Fibroblast of the aortic adventitia (primary cell): ENCODE data around the gene PKDREJ. TPM values are rescaled to one million over a fixed set of nuclear protein-coding genes. Genes with fewer than 3 reads are reported as not detected.

ENCODE experiments used
- DNase-seq: peaks from one replicate; pipeline ENCODE4 v3.0.0-alpha.2; 2010; ENCODE audit warnings: low read depth
- H3K4me3 ChIP-seq: 2 replicates; pipeline ENCODE4 v1.5.1; 2011; ENCODE audit warnings: low read depth, mild to moderate bottlenecking, control low read depth, low read length, moderate library complexity
- total RNA-seq: library from RNA; depleted of rRNA; stranded (reverse); fragments of >200 nt; gene quantifications from 2 replicates; pipeline ENCODE4 v1.2.3, GENCODE V29; 2012; ENCODE audit warnings: low replicate concordance
- TF ChIP-seq, protein P1 (sequence below): IDR thresholded peaks from 2 replicates; pipeline ENCODE4 v1.5.1; 2011; ENCODE audit warnings: mild to moderate bottlenecking, low read length, control low read depth, inconsistent platforms; ENCODE audit not compliant: insufficient read depth

The PKDREJ gene
- total RNA-seq, 1 donor = 0.09 TPM

- no peak overlapping the region for H3K4me3 ChIP-seq
- DNase-seq = no peak
- TF ChIP-seq, protein P1, sequence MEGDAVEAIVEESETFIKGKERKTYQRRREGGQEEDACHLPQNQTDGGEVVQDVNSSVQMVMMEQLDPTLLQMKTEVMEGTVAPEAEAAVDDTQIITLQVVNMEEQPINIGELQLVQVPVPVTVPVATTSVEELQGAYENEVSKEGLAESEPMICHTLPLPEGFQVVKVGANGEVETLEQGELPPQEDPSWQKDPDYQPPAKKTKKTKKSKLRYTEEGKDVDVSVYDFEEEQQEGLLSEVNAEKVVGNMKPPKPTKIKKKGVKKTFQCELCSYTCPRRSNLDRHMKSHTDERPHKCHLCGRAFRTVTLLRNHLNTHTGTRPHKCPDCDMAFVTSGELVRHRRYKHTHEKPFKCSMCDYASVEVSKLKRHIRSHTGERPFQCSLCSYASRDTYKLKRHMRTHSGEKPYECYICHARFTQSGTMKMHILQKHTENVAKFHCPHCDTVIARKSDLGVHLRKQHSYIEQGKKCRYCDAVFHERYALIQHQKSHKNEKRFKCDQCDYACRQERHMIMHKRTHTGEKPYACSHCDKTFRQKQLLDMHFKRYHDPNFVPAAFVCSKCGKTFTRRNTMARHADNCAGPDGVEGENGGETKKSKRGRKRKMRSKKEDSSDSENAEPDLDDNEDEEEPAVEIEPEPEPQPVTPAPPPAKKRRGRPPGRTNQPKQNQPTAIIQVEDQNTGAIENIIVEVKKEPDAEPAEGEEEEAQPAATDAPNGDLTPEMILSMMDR = no peak
Measured at GRCh38 chr22:46237453-46238124, 25.6 kb downstream of the PKDREJ start.

- H3K4me3 ChIP-seq = no peak overlapping the region
- TF ChIP-seq, protein P1 = no peak
- DNase-seq = no peak
Measured at GRCh38 chr22:46234969-46235368, 28.2 kb downstream of the PKDREJ start.

- H3K4me3 ChIP-seq = no peak overlapping the region
- TF ChIP-seq, protein P1 = no peak
- peak; percentile 7 for DNase-seq
Measured at GRCh38 chr22:46233231-46233630, 29.9 kb downstream of the PKDREJ start.

DNA sequence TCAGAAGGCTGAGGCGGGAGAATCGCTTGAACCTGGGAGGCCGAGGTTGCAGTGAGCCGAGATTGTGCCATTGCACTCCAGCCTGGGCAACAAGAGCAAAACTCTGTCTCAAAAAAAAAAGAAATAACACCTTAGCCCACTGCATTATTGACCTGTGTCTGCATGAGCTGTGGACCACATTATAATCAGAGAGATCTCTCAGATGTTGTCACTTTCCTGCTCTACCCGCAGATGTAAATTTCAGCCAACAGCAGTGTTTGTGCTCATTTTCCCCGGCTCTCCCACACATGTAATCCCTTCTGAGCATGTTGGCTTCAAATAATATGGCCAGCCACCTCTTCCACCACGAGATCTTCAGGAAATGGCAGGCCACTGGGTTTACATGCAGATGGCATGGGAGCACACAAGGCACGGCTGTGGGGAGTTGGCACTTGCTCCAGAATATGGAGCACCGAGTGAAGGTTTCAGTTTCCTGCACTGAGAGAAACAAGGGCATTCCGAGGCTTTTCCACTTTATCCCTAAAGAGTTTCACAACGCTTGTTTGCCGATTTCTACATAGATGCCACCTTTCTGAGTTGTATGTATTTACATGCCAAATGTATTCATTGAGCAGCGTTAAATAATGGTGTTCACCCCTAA lies 32.8 kb downstream of the PKDREJ start:
- TF ChIP-seq, protein P1 = no peak
- H3K4me3 ChIP-seq = no peak overlapping the region
- no peak for DNase-seq

DNA sequence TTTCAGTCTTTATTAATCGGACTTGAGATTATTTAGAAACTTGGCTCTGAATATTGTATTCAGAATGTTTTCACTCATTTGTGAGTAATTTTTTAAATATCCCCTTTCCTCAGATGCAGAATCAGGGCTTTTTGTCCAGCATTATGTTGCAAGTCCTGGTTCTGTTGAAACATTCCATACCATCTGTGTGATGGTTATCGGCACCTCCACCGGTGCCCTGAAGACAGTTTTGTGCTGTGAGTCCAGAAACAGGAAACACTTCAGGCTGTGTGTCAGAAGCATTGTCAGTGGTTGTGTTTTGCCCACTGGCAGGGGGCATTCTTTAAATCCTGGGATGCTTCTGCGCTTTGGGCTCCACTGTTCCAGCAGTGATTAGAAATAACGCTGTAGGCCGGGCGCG lies 33.4 kb downstream of the PKDREJ start:
- TF ChIP-seq, protein P1 = no peak
- no peak overlapping the region for H3K4me3 ChIP-seq
- peak; percentile 21 for DNase-seq

- no peak overlapping the region for H3K4me3 ChIP-seq
Measured at GRCh38 chr22:46226577-46226976, 36.6 kb downstream of the PKDREJ start.

More at GRCh38 chr22:46226577-46226976, 36.6 kb downstream of the PKDREJ start:
- no peak for DNase-seq
- TF ChIP-seq, protein P1 = no peak
